A549 (cell line): ENCODE results near the gene CCL25. TPM values are rescaled to one million over a fixed set of nuclear protein-coding genes. Genes with fewer than 3 reads are reported as not detected.
"Not testable (repeated sequence)": the region's sequence is repeated elsewhere in the genome, so short reads cannot be mapped to it uniquely, and the experiment has no call there.

ENCODE experiments used
- ATAC-seq, 2 experiments: fragments of 200-7000 bp in 1 of 2; fragments of >200 bp in 1 of 2; cut with Nextera tagmentation in 1 of 2; cut with Tn5 transposase in 1 of 2; 3 replicates each; pipeline versions ENCODE4 v1.8.0 to v1.9.1; 2018 to 2020; ENCODE audit warnings: mild to moderate bottlenecking in 1 of 2, moderate library complexity in 1 of 2
- CTCF ChIA-PET: fragments of 300-600 bp; sonication (Branson Sonifier 250); formaldehyde crosslinking; extraction: SDS; loops from one replicate; lab custom pipeline; 2021; ENCODE audit warnings: antibody characterized with exemption, inconsistent platforms; lab: Yijun Ruan, JAX
- POLR2A ChIA-PET: fragments of 350-600 bp; formaldehyde crosslinking; extraction: SDS; loops from one replicate; lab custom pipeline; 2021; ENCODE audit warnings: antibody characterized with exemption, inconsistent platforms; lab: Yijun Ruan, JAX
- DNase-seq, 2 experiments: peaks; one replicate each; pipeline versions ENCODE4 v3.0.0 to v3.0.0-alpha.2; 2011 to 2016; ENCODE audit warnings: low read depth in 1 of 2, low spot score in 1 of 2
- FAIRE-seq: peaks from 2 replicates; lab custom pipeline; 2011; peaks lifted over from hg19 to GRCh38; lab: Jason Lieb, UNC
- H3K27ac ChIP-seq, 2 experiments: fragments of >200 bp; sonication (Bioruptor Twin); formaldehyde crosslinking; 3 replicates each; pipeline ENCODE4 v1.5.1; 2016 to 2017
- H3K4me1 ChIP-seq: fragments of >200 bp; sonication (Bioruptor Twin); formaldehyde crosslinking; 3 replicates; pipeline ENCODE4 v1.6.1; 2016
- H3K4me2 ChIP-seq: fragments of >200 bp; sonication (Bioruptor Twin); formaldehyde crosslinking; 3 replicates; pipeline ENCODE4 v1.6.1; 2016
- H3K4me3 ChIP-seq: fragments of >200 bp; sonication (Bioruptor Twin); formaldehyde crosslinking; 3 replicates; pipeline ENCODE4 v1.5.1; 2016
- H3K9me3 ChIP-seq: fragments of >200 bp; sonication (Bioruptor Twin); formaldehyde crosslinking; 3 replicates; pipeline ENCODE4 v1.6.1; 2016
- FOSB ChIP-seq: fragments of 250-450 bp; sonication (Bioruptor Pico); IDR thresholded peaks from 2 replicates; pipeline ENCODE4 v1.5.0; 2020; ENCODE audit warnings: mild to moderate bottlenecking, moderate library complexity
- FOSL2 ChIP-seq, 2 experiments: fragments of 450-650 bp in 1 of 2; fragments of >200 bp in 1 of 2; sonication (Bioruptor Twin) in 1 of 2; formaldehyde crosslinking; IDR thresholded peaks; 2 replicates each; pipeline versions ENCODE4 v1.5.0 to v1.6.1; 2016 to 2020; ENCODE audit warnings: mild to moderate bottlenecking in 1 of 2, moderate library complexity in 1 of 2
- GATA3 ChIP-seq: IDR thresholded peaks from 2 replicates; pipeline ENCODE4 v1.6.1; 2012; ENCODE audit warnings: borderline replicate concordance
- JUNB ChIP-seq: fragments of >200 bp; sonication (Bioruptor Twin); formaldehyde crosslinking; IDR thresholded peaks from 2 replicates; pipeline ENCODE4 v1.6.1; 2016
- MAX ChIP-seq: IDR thresholded peaks from 2 replicates; pipeline ENCODE4 v1.6.1; 2012
- MAZ ChIP-seq: fragments of 150-350 bp; IDR thresholded peaks from 2 replicates; pipeline ENCODE4 v1.6.1; 2014; ENCODE audit warnings: antibody characterized with exemption, low read depth, low read length, borderline replicate concordance
- MYC ChIP-seq: IDR thresholded peaks from 2 replicates; pipeline ENCODE4 v1.6.1; 2012; ENCODE audit warnings: mild to moderate bottlenecking, inconsistent platforms, low read length, improper control_type of control experiment, borderline replicate concordance
- NFE2L2 ChIP-seq: fragments of 150-350 bp; conservative IDR thresholded peaks from 2 replicates; pipeline ENCODE4 v1.6.1; 2014; ENCODE audit warnings: low read length
- NPAS2 ChIP-seq: fragments of 250-450 bp; sonication (Bioruptor Pico); IDR thresholded peaks from 2 replicates; pipeline ENCODE4 v1.8.0; 2022; ENCODE audit warnings: mild to moderate bottlenecking, moderate library complexity, borderline replicate concordance
- NR3C1 ChIP-seq: fragments of >200 bp; sonication (Bioruptor Twin); formaldehyde crosslinking; IDR thresholded peaks from 3 replicates; pipeline ENCODE4 v1.6.1; 2017
- PHF8 ChIP-seq: fragments of 200-600 bp; sonication (generic); IDR thresholded peaks from 2 replicates; pipeline ENCODE4 v1.6.1; 2016; ENCODE audit warnings: low read depth, mild to moderate bottlenecking, antibody characterized with exemption, moderate library complexity, borderline replicate concordance
- POLR2AphosphoS2 ChIP-seq: conservative IDR thresholded peaks from 2 replicates; pipeline ENCODE4 v1.6.1; 2012; ENCODE audit warnings: low read length, improper control_type of control experiment, inconsistent platforms
- RCOR1 ChIP-seq: fragments of 150-350 bp; IDR thresholded peaks from 2 replicates; pipeline ENCODE4 v1.6.1; 2014; ENCODE audit warnings: antibody characterized with exemption, low read length, low read depth
- RNF2 ChIP-seq: fragments of 200-600 bp; sonication (generic); IDR thresholded peaks from 2 replicates; pipeline ENCODE4 v1.6.1; 2016; ENCODE audit warnings: low read depth, mild to moderate bottlenecking, antibody characterized with exemption, moderate library complexity, borderline replicate concordance
- SMC3 ChIP-seq: fragments of >200 bp; sonication (Bioruptor Twin); formaldehyde crosslinking; IDR thresholded peaks from 3 replicates; pipeline ENCODE4 v1.6.1; 2018; ENCODE audit warnings: inconsistent platforms
- TP53 ChIP-seq: fragments of 250-450 bp; sonication (Bioruptor Pico); IDR thresholded peaks from 2 replicates; pipeline ENCODE4 v1.5.0; 2021; ENCODE audit warnings: mild to moderate bottlenecking, moderate library complexity
- ZC3H11A ChIP-seq: fragments of 450-650 bp; IDR thresholded peaks from 2 replicates; pipeline ENCODE4 v1.6.1; 2014; ENCODE audit warnings: antibody characterized with exemption, mild to moderate bottlenecking
- ZFP36 ChIP-seq: fragments of 450-650 bp; IDR thresholded peaks from 2 replicates; pipeline ENCODE4 v1.6.1; 2014; ENCODE audit warnings: borderline replicate concordance; ENCODE audit not compliant: partially characterized antibody
- ZSCAN20 ChIP-seq: fragments of 250-450 bp; sonication (Bioruptor Pico); IDR thresholded peaks from 2 replicates; pipeline ENCODE4 v1.8.0; 2022; ENCODE audit warnings: mild to moderate bottlenecking, moderate library complexity
- WGBS: methylation state at CpG from one replicate; pipeline ENCODE4 v1.1.6; 2017; ENCODE audit errors: missing lambda C conversion rate; 5-methylcytosine and 5-hydroxymethylcytosine counted together
- polyA plus RNA-seq, 4 experiments: library from polyadenylated mRNA; depleted of rRNA in 3 of 4; stranded (reverse); fragments of >200 nt; fragmentation: RNase III in 1 of 4; extraction: RNeasy Plus Mini Kit Qiagen cat#74134 plus additional on column Dnase treatment in 1 of 4; gene quantifications; 2 replicates in 3 of 4; 3 replicates in 1 of 4; pipeline ENCODE4 v1.2.3, GENCODE V29; 2011 to 2017
- TF ChIP-seq, protein P1 (sequence below): fragments of 250-450 bp; sonication (Bioruptor Pico); IDR thresholded peaks from 2 replicates; pipeline ENCODE4 v1.5.0; 2021; ENCODE audit warnings: mild to moderate bottlenecking, moderate library complexity, borderline replicate concordance

The CCL25 gene
- polyA plus RNA-seq, 2 of the 4 experiments (the other 2 are of a cell fraction), result not detected

DNA sequence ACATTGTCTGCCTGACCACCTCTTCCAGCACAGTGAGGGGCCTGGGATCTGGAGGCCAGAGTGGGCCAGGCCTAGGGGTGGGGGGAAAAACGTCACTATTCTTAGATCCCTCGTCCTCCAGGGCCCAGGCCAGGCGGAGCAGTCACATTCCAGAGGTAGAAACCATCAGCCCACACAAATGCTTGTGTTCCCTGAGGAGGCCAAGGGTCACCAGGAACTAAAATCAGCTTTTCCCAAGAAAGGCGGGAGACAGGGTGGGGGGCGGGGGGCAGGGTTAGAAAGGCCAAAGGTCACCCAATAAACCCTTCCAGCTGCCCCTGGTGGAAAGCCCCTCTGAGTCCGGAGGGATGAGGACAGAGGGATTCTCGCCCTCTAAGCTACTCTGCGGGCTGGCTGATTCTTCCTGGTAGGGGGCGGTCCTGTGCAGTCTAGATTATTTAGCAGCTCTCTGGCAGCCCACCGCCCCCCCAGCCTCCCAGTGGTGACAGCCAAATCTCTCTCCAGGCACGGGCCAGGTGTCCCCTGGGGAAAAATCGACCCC, 23.5 kb upstream of the CCL25 start:
- WGBS, result 43% methylated on average over 7 of the region's 12 CpGs
- H3K9me3 ChIP-seq, result no peaks in the 10 kb centered on the region
- peak in 1 of 2 experiments; percentile 29; a peak in 1 of 6 replicates for ATAC-seq
- FAIRE-seq, result no peak
- no peaks in the 10 kb centered on the region for H3K4me1 ChIP-seq
- no peak overlapping the region for H3K27ac ChIP-seq
- no peak overlapping the region for H3K4me2 ChIP-seq
- CTCF ChIA-PET, result no interaction called here
- no peak for TF ChIP-seq NFE2L2
- TF ChIP-seq, protein P1, sequence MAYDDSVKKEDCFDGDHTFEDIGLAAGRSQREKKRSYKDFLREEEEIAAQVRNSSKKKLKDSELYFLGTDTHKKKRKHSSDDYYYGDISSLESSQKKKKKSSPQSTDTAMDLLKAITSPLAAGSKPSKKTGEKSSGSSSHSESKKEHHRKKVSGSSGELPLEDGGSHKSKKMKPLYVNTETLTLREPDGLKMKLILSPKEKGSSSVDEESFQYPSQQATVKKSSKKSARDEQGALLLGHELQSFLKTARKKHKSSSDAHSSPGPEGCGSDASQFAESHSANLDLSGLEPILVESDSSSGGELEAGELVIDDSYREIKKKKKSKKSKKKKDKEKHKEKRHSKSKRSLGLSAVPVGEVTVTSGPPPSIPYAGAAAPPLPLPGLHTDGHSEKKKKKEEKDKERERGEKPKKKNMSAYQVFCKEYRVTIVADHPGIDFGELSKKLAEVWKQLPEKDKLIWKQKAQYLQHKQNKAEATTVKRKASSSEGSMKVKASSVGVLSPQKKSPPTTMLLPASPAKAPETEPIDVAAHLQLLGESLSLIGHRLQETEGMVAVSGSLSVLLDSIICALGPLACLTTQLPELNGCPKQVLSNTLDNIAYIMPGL, result no peak
- no peak for TF ChIP-seq FOSL2 (IDR thresholded peaks at IDR 0.05)
- no peak for TF ChIP-seq FOSL2 (CRISPR knock-in tag; IDR thresholded peaks at IDR 0.05)
- no peak for TF ChIP-seq GATA3
- TF ChIP-seq FOSB (CRISPR knock-in tag), result no peak
- TF ChIP-seq RNF2, result no peak
- no peak for TF ChIP-seq SMC3
- no peak for TF ChIP-seq MAX
- TF ChIP-seq MAZ, result no peak
- no peak for TF ChIP-seq ZFP36
- no peak for TF ChIP-seq TP53
- no peak for TF ChIP-seq RCOR1
- TF ChIP-seq NR3C1, result no peak
- TF ChIP-seq ZSCAN20 (CRISPR knock-in tag), result no peak
- no peak for TF ChIP-seq PHF8
- TF ChIP-seq JUNB, result no peak
- no peak for DNase-seq
- POLR2A ChIA-PET, result interaction anchor here (0.6 kb wide), 1 partner anchor 170 kb away, joined by 4 read pairs; no protein-coding TSS in a partner anchor
- H3K4me3 ChIP-seq, result no peak overlapping the region

DNA sequence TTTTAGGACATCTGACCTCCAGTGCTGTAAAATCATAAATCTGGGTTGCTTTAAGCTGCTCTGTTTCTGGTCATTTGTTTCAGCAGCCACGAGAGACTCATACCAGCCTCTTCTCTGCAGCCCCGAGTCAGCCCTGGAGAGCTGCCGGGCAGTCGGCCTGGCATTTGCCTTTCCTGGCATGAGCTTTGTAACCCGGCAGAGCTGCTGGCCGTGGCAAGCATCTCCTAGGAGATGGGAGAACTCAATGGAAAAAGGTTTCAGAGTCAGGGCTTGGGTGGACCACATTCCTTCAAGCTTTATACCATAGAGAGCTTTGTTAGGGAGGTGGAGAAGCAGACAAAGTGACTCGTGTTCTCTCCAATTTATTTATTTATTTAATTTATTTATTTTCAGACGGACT, 21.6 kb upstream of the CCL25 start:
- Histone ChIP-seq H3K4me1 (no peaks in the 10 kb centered on the region), H3K27ac (no peak overlapping the region), H3K9me3 (no peaks in the 10 kb centered on the region), H3K4me2 (no peak overlapping the region), H3K4me3 (no peak overlapping the region)
- ATAC-seq (no peak), DNase-seq (no peak), FAIRE-seq (no peak)
- ChIA-PET CTCF (interaction anchor here (1.7 kb wide), 1 partner anchor 29 kb away, joined by 6 read pairs; no protein-coding TSS in a partner anchor), POLR2A (no interaction called here)
- WGBS, result 72% methylated on average over 8 of the region's 8 CpGs
- no peak for TF ChIP-seq NPAS2 (CRISPR knock-in tag)
- TF ChIP-seq ZC3H11A, result no peak
- TF ChIP-seq FOSB (CRISPR knock-in tag), result no peak
- no peak for TF ChIP-seq MYC
- no peak for TF ChIP-seq POLR2AphosphoS2

GRCh38 chr19:8033287-8034177, 19.0 kb upstream of the CCL25 start:
- H3K4me1 ChIP-seq, ATAC-seq, DNase-seq, H3K9me3 ChIP-seq, POLR2A ChIA-PET, H3K4me3 ChIP-seq, H3K4me2 ChIP-seq, FAIRE-seq, H3K27ac ChIP-seq: not testable (repeated sequence)
- 84% methylated on average over 21 of the region's 22 CpGs for WGBS
- CTCF ChIA-PET, result interaction anchor here (0.6 kb wide), 1 partner anchor 311 kb away, joined by 3 read pairs; no protein-coding TSS in a partner anchor
